HG02981 (cell line): Measurements from ENCODE around the gene TSSK3.

Experiments used
- ATAC-seq: cut with Tn5 transposase; IDR thresholded peaks from one replicate; pipeline ENCODE4 v1.9.1; 2021; ENCODE audit warnings: mild to moderate bottlenecking, moderate library complexity; ENCODE audit not compliant: unreplicated experiment

TSSK3 gene

GRCh38 chr1:32362474-32363313 is at the start of gene TSSK3, which contains the start of gene FAM229A:
Gene TSSK3 (plus strand): TSS chr1:32362539. CDS start chr1:32362702, 163 bp downstream.
Gene FAM229A (minus strand): TSS chr1:32362485. CDS start chr1:32362091, 394 bp downstream.
- no peak for ATAC-seq

GRCh38 chr1:32316903-32317277 is 45.4 kb upstream of the TSSK3 start:
- ATAC-seq: no peak

- ATAC-seq: no peak
These were observed 44.0 kb upstream of the TSSK3 start for GRCh38 chr1:32318127-32318869.

- ATAC-seq: no peak
These were observed 40.5 kb upstream of the TSSK3 start for GRCh38 chr1:32321712-32322291.

- ATAC-seq: no peak
These were observed 35.1 kb upstream of the TSSK3 start for GRCh38 chr1:32327204-32327603.

- ATAC-seq: no peak
These were observed 32.3 kb upstream of the TSSK3 start for GRCh38 chr1:32329931-32330466.

GRCh38 chr1:32330558-32331151 is 31.7 kb upstream of the TSSK3 start:
- ATAC-seq: no peak

GRCh38 chr1:32331549-32331948 is 30.8 kb upstream of the TSSK3 start:
- ATAC-seq: no peak

GRCh38 chr1:32332290-32333079 is 29.9 kb upstream of the TSSK3 start:
- ATAC-seq: no peak

- ATAC-seq: no peak
These were observed 28.9 kb upstream of the TSSK3 start for GRCh38 chr1:32333251-32333963.

GRCh38 chr1:32334274-32334861 is 28.0 kb upstream of the TSSK3 start:
- ATAC-seq: no peak

- ATAC-seq: peak; percentile 13
These were observed 27.3 kb upstream of the TSSK3 start for GRCh38 chr1:32334864-32335534.

GRCh38 chr1:32335535-32335789 is 26.9 kb upstream of the TSSK3 start:
- peak; percentile 3 for ATAC-seq

GRCh38 chr1:32335790-32336590 is 26.3 kb upstream of the TSSK3 start, which contains the start of gene MARCKSL1:
Gene MARCKSL1 (minus strand): TSS chr1:32336233. CDS start chr1:32336033, 200 bp downstream.
- peak; percentile 45 for ATAC-seq

- no peak for ATAC-seq
These were observed 25.8 kb upstream of the TSSK3 start for GRCh38 chr1:32336591-32336932.

GRCh38 chr1:32336963-32337675 is 25.2 kb upstream of the TSSK3 start:
- ATAC-seq: no peak

- no peak for ATAC-seq
These were observed 24.3 kb upstream of the TSSK3 start for GRCh38 chr1:32337855-32338636.
